NCI-H345 (cell line): ENCODE results near the gene DCANP1.
A peak's percentile ranks its signal among the peaks of the same experiment; 100 is the strongest.

Experiments
- DNase-seq: peaks from one replicate; lab custom pipeline; 2025; lab: John Stamatoyannopoulos, UW

The DCANP1 gene

DNA sequence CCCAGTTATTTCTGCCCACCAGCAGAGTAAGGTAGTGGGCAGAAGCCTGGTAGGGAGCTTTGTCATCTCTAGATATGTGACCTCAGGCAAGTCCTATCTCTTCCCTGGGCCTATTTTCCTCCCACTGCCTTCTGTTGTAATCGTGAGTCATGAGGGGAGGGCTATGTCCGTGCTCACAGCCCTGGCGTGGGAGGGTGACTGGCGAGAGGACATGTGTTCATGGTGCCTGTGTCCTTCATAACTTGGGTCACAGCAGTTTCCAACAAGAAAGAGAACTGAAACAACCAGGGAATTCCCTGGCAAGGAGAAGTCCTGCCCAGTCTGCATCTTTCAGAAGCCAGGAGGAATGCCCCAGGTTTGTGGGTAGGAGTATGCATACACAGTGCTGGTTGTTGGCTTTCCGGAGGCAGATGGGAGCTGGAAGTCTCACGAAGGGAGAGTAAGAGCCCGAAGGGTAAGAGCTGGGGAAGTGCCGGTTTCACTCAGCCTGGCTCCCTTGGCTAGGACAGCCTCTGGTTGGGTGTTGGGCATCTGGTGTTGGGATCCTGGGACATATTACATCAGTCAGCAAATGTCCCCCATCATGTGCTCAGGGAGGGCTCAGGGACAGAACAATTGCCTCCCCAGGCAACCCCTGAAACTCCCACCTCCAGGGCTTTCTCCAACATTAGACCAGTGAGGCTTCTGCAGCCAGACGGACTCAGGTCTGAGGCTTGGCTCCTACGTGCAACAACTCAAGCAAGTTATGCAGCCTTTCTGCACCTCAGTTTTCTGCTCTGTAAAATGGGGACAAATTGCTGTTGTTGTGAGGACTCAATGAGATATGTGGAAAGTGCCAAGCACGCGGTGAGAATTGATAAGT is 9.3 kb upstream of the DCANP1 start:
- no peak for DNase-seq

DNA sequence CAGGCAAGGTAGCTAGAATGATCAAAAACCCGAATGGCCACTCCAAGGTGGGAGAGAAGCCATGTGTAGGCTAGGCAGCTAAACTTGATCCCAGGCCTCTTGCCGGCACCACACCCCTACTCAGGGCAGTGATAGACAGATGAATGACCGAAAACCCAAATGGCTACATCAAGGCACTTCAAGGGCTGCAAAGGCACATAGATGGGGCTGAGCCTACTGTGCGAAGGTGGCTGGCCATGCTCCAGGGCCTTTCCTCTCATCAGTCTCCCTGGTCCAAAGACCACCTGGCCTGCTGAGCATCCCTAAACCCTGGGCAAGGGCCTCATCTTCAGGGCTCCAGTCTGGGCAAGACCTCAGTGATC is 8.7 kb upstream of the DCANP1 start:
- no peak for DNase-seq

DNA sequence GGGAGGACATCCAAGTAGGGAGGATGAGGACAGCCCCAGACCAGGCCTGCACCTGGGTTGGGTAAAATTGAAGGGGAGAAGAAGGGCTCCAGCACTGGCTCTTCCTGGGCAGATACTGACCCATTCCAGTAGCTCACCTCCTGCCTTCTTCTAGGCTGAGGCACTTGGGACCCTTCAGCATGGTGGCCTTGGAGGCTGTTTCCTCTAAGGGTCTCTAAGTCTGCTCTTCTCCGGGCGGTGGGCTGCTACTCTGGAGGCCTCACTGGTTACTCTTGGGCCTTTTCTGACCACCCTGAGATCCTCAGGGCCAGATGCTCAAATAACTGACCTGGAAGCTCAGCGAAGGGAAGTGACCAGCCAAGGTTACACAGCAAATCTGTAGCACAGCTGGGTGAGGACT is 7.8 kb upstream of the DCANP1 start:
- no peak for DNase-seq

DNA sequence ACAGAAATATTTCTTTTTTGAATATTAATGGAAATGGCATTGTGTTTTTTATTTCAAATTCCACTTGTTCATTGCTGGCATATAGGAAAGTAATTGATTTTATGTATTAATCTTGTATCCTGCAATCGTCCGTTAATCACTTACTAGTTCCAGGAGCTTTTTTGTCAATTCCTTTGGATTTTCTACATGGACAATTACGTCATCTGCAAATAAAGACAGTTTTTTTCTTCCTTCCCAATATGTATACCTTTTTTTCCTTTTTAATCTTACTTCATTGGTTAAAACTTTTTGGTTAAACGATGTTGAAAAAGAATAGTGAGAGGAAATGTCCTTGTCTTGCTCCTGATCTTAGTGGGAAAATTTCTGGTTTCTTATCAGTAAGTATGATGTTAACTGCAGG is 6.5 kb upstream of the DCANP1 start:
- no peak for DNase-seq

DNA sequence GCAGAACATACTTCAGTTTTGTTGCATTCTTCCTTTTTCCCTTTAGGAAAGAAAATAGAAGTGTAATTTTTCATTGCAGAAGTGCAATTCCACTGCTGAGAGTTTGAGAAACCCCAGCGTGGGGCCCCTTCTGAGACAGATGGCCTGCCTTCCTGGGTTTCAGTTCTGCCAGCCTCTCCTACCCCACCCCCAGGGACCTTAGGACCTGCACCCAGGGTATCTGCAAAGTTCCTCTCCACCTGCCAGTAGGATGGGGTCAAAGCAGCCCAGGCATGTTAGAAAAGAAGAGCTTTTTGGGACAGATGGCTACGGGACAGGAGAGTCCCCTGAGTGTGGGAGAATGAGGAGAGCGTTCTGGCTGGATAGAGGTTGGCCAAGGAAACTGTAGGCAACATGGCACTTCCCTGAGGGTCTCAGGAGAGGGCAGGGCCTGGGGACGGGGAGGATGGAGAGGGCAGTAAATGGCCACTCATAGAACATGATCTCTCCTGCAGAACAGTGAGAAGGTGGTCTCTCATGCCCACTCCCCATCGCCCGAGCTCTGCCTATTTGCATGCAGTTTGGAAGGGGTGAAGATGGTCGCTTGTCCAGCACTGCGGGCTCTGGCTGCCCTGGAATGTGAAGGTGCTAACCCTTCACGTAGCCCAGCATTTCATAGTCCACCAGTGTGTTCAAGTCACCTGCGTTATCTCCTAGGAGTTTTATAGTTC is 5.3 kb upstream of the DCANP1 start, which contains the start of gene TIFAB:
Gene TIFAB, minus strand, starts transcription at position 31 of the 710 bp plus-strand sequence. CDS start 2,412 bp downstream, outside the sequence.
- DNase-seq = no peak

DNA sequence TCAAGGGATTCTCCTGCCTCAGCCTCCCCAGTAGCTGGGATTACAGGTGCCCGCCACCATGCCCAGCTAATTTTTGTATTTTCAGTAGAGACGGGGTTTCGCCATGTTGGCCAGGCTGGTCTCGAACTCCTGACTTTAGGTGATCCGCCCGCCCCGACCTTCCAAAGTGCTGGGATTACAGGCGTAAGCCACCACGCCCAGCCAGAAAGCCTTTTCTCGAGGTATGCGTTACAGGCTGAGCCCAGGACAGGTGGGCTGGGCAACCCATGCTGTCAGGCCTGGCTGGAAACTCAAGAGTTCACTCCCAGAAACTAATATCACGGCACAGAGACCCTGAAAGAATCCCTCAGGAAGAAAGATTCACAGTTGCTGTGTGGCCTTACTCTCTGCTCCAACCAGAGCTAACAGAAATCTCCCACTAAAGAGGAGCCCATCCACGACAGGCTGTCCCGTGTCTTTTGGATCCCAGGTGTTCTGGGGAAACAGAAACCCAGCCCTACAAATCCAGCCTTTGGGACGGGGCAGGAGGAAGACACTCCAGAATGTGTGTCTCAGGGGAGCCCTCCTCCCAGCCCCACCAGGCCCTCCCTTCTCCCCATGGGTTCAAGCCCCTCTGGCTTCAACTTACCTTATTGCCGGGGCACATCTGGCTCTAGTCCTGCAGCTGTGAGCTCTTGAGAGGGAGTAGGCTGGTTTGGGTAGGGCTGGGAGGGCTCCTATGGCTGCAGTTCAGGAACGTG is 4.6 kb upstream of the DCANP1 start:
- no peak for DNase-seq

DNA sequence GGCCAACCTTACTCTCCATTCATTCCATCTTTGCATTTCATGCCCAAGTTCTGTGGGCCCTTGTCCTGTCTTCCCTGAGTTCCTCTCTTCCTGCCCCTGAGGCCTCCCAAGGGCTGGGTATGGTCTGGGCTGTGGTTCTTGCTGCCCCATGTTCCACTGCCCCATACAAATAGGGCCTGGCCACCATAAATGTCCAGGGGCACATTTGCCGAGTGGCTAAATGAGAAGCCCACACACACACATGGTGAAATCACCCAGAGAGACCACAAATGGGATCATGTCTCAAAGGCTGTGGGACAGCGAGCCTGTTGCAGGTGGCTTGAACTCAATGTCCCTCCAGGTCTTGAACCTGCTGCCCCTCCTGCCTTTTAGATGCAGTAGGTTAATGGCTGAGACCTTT is 3.8 kb upstream of the DCANP1 start:
- DNase-seq = no peak

DNA sequence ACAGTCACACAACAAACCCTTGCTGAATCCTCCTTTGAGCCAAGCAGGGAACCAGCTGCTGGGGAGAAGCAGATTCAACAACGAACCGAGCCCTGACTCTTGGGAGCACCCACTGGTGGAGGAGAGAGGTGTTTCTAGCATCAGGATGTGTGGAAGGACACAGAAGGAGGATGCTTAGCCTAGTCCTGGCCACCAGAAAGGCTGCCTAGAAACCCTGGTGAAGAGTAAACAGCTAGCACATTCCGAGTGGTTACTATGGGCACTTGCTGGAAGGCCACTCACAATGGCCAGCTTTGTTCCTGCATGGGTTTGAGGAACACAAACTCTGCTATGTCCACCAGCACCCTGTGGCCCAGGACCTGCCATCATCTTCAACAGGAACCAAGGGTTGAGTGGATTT is 3.2 kb upstream of the DCANP1 start:
- no peak for DNase-seq

DNA sequence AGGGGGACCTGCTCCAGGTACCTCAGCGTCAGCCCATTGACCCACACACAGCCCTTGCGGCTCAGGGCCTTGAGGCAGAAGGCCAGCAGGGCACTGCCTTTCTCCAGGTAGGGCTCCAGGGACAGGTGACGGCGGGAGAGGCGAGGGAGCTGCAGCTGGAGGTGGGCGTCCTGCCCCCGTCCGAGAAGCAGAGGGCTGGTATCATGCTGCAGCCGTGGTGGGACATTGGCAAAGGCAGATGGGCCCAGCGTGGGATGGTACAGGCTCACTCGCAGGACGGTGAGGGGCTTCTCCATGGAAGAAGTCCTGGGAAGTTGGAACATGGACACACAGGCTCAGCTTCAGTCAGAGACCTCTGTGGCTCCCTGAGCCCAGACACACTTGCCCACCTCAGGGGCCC is 2.5 kb upstream of the DCANP1 start:
- no peak for DNase-seq

DNA sequence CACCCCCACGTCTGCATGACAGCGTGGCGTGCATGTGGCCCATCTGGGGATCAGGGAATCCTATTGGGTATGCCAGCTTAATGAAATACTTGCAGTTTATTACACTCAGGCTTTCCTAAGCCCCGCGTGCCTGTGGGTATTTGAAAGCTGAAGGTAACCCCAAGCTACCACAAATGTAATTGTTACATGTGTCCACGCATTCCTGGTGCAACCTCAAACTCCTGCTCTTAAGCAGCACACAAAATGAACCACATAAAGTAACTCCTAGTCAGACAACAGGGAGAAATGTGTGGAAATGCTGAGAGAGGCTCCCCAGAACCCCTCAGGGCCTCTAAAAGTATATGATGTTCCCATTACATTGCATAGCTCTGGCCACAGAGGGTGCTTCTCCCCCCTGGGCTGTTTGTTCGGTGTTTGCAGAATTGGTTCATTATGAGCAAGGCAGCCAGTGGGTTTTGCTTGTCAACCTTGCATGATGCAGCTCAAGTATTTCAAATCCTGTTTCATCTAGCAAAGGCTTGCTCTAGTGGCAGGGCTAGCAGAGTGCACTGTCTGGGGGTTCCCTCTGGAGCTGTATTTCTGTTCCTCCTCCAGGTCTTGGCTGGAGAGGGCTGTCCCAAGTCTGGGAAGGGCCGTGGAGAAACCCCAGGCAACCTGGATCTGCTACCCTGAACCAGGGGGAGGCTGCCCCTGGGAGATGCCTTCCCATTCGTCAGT is 1.8 kb upstream of the DCANP1 start:
- no peak for DNase-seq

DNA sequence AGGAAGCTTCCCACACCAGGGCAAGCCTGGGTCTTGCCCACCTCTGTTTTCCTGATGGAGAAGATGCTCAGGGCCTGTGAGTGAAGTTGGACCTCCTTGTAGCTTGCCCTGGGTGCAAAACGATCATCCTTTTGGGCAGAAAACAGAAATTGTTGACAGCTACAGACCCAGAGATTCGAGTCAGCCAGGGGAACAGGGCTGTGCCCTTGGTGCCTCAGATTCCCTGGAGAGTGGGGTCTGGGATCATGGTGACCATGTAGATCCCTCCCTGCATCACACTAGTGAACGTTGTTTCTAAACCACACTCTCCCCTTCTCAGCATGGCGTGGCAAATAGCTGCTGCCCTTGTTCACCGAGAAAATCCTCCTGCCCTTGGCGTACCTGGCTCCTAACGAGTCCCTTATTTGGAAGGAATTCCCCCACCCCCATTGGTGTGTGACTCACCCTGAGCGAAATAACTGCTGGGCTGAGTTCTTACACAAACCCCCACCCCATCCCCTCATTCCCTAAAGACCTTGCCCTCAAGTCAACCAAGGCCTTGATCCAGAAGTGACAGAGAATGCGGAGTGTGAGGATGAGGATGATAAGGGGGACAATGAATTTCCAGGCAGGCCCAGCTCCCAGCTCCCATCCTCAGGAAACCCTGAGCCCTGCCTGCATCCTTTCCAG is 1.1 kb upstream of the DCANP1 start:
- no peak for DNase-seq

DNA sequence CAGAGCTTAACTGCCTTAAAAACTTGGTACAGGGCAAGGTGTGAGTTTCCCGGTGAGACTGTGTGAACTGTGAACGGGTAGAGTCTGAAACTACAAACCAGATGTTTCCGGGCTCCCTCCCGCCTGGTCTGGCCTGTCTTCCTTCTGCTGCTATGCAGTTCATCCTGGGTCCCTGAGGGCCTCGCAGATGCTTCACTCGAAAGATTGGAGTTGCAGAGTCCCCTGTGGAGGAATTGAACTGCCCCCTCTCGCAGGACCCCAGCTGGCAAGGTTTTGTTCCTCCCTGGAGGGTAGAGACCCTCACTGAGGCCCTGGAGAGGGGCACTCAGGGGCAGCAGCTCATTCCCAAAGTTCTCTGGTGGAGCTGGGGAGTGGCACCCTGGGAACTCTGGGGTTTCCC is 533 bp downstream of the DCANP1 start:
- DNase-seq = no peak

DNA sequence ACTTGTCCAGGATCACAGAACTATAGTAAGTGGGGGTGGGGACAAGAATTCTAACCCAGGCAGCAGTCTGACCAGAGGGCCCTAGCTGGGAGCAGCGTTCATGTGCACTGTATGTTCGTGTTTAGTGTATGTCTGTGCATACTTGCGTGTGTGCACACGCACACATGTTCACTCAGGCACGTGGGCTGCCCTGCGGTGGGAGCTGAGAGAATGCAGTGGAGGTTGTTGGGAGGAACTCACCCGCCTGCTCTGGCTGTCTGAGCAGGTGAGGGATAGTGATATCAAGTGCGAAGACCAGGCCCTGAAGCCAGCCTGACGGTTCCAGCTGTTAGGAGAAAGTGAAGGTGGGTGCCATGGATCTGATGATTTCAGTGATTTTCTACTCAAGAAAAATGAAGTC is 942 bp downstream of the DCANP1 start:
- DNase-seq = no peak

DNA sequence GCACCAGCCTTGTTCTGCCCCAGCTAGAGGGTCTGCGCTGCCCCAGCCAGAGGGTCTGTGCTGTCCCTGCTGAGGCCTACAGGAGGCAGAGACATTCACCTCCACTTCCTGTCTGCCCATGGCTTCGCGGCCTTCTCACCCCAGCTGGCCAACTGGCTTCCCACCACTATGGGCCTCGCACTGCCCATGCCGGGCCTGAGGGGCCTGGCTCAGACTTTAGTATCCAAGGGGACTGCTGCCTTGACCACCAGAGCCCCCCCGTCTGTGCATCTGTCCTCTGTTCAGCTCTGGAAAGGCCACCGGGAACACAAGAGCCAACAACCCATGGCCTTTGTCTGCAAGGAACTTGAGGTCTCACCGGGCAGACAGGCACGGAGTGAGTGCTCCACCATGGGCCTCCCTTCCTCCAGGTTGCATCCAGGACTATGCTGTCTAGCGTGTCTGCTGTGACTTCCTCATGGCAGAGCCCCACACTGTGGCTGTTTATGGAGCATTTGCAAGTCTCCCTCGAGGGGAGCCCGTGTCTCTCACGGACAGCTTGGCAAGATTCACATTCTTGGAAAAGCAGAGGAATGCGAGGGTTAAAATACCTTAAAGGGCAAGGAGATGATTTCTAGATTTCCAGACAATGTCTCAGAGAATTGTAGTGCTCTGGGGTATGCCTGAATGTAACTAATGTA is 1.7 kb downstream of the DCANP1 start:
- DNase-seq = no peak

DNA sequence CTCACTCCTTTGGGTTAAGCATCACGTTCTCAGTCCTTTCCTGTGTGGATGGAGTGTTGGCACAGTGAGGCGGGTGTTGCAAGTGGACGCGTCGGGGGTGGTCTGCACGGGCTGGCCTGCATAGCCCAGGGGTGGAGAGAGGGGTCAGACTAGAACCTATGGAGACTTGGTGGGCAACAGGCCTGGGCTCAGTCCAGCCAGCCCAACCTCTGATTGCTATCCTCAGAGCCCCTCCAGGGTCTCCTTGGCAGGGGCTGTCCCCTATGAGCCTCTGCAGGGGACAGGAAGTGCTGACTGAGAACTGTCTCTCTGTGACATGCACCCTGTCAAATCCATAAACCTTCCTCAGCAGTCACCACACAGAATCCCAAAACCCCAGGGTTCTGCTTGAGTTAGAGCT is 2.3 kb downstream of the DCANP1 start:
- DNase-seq = no peak

DNA sequence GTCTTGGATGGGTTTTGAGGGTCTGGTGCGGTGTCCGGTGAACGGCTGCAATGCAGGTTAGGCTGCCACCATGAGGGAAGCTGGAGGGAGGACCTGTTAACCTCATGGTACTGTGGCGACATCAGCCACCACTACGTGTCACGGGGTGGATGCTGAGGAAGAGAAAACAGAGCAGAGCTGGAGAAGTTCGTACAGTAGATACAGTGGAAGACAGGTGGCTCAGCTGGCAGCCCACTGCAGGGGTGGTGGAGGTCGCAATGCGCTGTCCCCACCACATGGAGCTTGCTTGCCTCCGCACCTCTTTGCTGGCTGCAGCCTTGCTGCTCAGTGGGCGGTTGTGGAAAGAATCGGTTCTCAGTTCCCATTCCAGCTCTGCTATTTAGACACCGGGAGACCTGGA is 2.8 kb downstream of the DCANP1 start:
- no peak for DNase-seq

DNA sequence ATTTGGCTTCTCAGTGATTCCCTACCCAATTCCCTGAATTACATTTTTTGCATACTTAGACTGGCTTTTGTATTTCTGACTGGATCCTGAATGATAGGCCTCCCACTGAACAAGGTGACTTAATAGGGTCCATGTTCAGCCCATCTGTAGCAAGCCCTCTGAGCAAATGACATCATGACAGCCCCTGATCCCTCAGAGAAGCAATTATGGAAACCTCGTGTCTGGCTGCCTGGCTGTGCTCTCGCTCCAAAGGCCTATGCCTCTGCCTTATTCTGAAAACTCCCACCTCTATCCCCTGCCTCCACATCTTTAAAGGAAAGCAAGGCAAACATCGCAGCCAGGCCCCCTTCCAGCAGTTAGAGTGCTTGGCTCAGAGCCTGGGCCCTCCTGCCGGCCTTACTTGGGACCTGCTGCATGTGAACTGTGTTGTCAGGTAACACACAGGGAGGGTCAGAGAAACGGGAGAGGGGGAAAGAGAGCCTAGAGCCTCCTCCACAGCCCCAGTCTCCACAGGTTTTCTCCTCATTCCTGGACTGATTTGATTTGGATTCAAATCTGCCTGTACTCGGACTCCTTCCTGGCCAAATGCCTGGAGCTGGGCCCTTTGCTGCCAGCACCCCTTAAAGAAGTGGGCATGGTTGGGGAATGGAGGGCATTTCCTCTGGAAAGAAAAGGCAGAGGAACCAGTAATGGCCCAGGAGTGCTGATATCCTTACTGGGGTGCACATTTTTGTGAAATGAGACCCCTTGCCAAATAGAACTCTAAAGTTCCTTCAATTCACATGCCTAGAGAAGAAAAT is 3.8 kb downstream of the DCANP1 start:
- DNase-seq = peak; percentile 54

DNA sequence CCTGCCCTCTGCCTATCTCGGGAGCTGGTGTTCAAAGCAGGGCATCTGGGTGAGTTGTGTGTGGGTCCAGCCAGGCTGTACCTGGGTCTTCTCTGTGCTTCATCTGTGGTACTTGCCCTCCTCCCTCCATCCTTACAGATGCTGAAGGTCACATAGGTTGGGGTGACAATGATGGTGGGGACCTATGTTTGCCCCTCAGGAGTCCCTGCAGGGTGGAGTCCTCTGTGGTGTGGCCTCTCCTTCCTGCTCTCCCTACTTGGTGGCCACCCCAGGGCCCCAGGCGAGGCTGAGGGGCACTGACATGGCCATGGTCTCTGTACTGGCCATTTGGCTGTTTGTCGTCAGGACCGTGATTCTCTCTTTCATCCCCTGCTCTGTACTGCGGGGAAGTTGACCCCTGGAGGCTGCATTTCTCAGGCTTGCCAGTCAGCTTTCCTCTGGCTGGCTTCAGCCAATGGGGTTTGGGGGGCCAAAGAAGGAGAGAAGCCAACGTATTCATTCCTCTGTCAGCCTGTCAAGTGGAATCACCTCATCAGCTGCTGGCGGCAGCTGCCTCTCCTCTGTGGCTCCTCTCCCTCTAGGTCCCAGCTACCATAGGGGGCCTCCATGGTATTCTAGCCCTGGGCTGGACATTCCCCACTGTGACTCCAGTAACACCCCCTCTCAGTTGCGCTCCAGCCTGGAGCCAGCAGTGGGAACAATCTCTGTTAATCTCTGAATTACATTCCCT is 4.6 kb downstream of the DCANP1 start:
- DNase-seq = no peak

DNA sequence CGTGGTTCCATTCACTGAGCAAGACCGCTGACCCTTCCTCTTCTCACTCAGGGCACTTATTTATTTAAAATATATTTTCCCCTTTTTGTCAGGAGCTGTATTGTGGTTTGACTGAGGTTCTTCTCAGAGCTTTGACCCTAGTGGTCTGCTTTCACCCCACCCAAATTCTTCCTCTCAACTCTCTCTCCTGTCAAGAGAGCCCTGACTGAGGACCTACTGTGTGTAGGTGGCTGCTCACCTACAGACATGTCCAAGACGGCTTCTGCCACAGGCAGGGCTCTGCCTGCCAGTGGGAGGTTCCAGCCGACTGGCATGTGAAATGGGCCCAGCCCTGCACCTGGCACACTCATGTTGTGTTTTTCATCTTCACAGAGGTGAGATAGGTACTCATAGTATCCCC is 5.2 kb downstream of the DCANP1 start:
- no peak for DNase-seq
